H1 (cell line): Measurements from ENCODE around the gene PRRX2. TPM values are rescaled to one million over a fixed set of nuclear protein-coding genes. Genes with fewer than 3 reads are reported as not detected.

Experiments used
- CTCF ChIA-PET: fragments of 300-600 bp; sonication (Branson Sonifier 250); formaldehyde crosslinking; loops from one replicate; lab custom pipeline; 2021; ENCODE audit not compliant: partially characterized antibody; lab: Charles Lee
- POLR2A ChIA-PET: fragments of 300-600 bp; sonication (Branson Sonifier 250); formaldehyde crosslinking; loops from one replicate; lab custom pipeline; 2021; ENCODE audit warnings: inconsistent platforms; ENCODE audit not compliant: partially characterized antibody; lab: Charles Lee
- DNase-seq, 2 experiments: peaks; one replicate each; pipeline versions ENCODE4 v3.0.0 to v3.0.0-alpha.2; 2010 to 2022; ENCODE audit warnings: low spot score in 2 of 2, low read depth in 1 of 2, mixed read lengths in 1 of 2
- FAIRE-seq: peaks from 2 replicates; lab custom pipeline; 2011; peaks lifted over from hg19 to GRCh38; lab: Jason Lieb, UNC
- H2AFZ ChIP-seq: 2 replicates; pipeline ENCODE4 v1.8.1; 2012; ENCODE audit warnings: low read length, inconsistent platforms
- H2AK5ac ChIP-seq: 2 replicates; pipeline ENCODE4 v1.6.1; 2013; ENCODE audit warnings: low read depth, low read length
- H2BK120ac ChIP-seq: replicated peaks from 2 replicates; pipeline ENCODE3; 2013; ENCODE audit warnings: low read depth, low read length, inconsistent platforms
- H2BK12ac ChIP-seq: 2 replicates; pipeline ENCODE4 v1.6.1; 2013; ENCODE audit warnings: low read depth, low read length
- H2BK15ac ChIP-seq: 2 replicates; pipeline ENCODE4 v1.6.1; 2013; ENCODE audit warnings: low read length
- H2BK20ac ChIP-seq: 2 replicates; pipeline ENCODE4 v1.6.1; 2013; ENCODE audit warnings: low read length
- H2BK5ac ChIP-seq: 2 replicates; pipeline ENCODE4 v1.6.1; 2013; ENCODE audit warnings: low read depth, low read length
- H3K14ac ChIP-seq: 2 replicates; pipeline ENCODE4 v1.6.1; 2013; ENCODE audit warnings: inconsistent platforms; ENCODE audit not compliant: insufficient read length
- H3K18ac ChIP-seq: 2 replicates; pipeline ENCODE4 v1.6.1; 2013; ENCODE audit warnings: low read length; ENCODE audit errors: extremely low read depth
- H3K23ac ChIP-seq: 2 replicates; pipeline ENCODE4 v1.6.1; 2013; ENCODE audit warnings: inconsistent platforms; ENCODE audit not compliant: insufficient read length
- H3K23me2 ChIP-seq: 2 replicates; pipeline ENCODE4 v1.6.1; 2013; ENCODE audit warnings: low read depth, low read length
- H3K27ac ChIP-seq: 2 replicates; pipeline ENCODE4 v1.6.1; 2011; ENCODE audit warnings: low read depth, low read length, inconsistent platforms
- H3K27me3 ChIP-seq, 4 experiments: replicated peaks in 1 of 4; 1 replicate in 1 of 4; 2 replicates in 3 of 4; pipeline versions ENCODE4 v1.6.1 to v1.8.1; 2011 to 2013; ENCODE audit warnings: low read length in 3 of 4, mild to moderate bottlenecking in 3 of 4, inconsistent platforms in 2 of 4, mixed read lengths in 2 of 4, moderate library complexity in 1 of 4; ENCODE audit not compliant: control insufficient read depth in 3 of 4, insufficient read depth in 3 of 4; ENCODE audit errors: extremely low read depth in 1 of 4
- H3K36me3 ChIP-seq, 4 experiments: 2 replicates each; pipeline versions ENCODE4 v1.6.1 to v1.8.1; 2011 to 2013; ENCODE audit warnings: mild to moderate bottlenecking in 4 of 4, low read length in 3 of 4, moderate library complexity in 2 of 4, control low read depth in 1 of 4, inconsistent platforms in 1 of 4; ENCODE audit not compliant: insufficient read depth in 4 of 4, control insufficient read depth in 2 of 4
- H3K4ac ChIP-seq: replicated peaks from 2 replicates; pipeline ENCODE3; 2013; ENCODE audit warnings: low read length, low read depth, mixed read lengths, inconsistent platforms; ENCODE audit not compliant: insufficient read length
- H3K4me1 ChIP-seq, 4 experiments: replicated peaks in 1 of 4; 1 replicate in 1 of 4; 2 replicates in 3 of 4; pipeline versions ENCODE4 v1.6.1 to v1.8.1; 2011 to 2013; ENCODE audit warnings: low read length in 3 of 4, inconsistent platforms in 2 of 4, mixed read lengths in 1 of 4; ENCODE audit not compliant: insufficient read depth in 4 of 4, control insufficient read depth in 3 of 4
- H3K4me2 ChIP-seq, 2 experiments: 2 replicates each; pipeline versions ENCODE4 v1.6.1 to v1.8.1; 2011 to 2013; ENCODE audit warnings: low read depth in 2 of 2, low read length in 2 of 2, control low read depth in 1 of 2, inconsistent platforms in 1 of 2, mild to moderate bottlenecking in 1 of 2; ENCODE audit not compliant: insufficient read depth in 1 of 2
- H3K4me3 ChIP-seq, 4 experiments: fragments of 200-600, 300-600 bp in 1 of 4; sonication (generic), shearing (Covaris generic), sonication (Bioruptor Twin) in 1 of 4; 2 replicates each; pipeline versions ENCODE4 v1.5.1 to v1.8.1; 2011 to 2016; ENCODE audit warnings: low read length in 4 of 4, low read depth in 3 of 4, control low read depth in 2 of 4, inconsistent platforms in 2 of 4, mild to moderate bottlenecking in 2 of 4, mixed read lengths in 1 of 4, moderate library complexity in 1 of 4; ENCODE audit not compliant: insufficient read depth in 2 of 4; ENCODE audit errors: extremely low read depth in 1 of 4
- H3K56ac ChIP-seq: replicated peaks from 2 replicates; pipeline ENCODE3; 2013; ENCODE audit warnings: low read depth, mild to moderate bottlenecking, mixed read lengths, low read length, inconsistent platforms; ENCODE audit not compliant: insufficient read length
- H3K79me1 ChIP-seq: 2 replicates; pipeline ENCODE4 v1.6.1; 2013; ENCODE audit warnings: low read depth, low read length, control low read depth
- H3K79me2 ChIP-seq, 2 experiments: 2 replicates each; pipeline versions ENCODE4 v1.6.1 to v1.8.1; 2012 to 2013; ENCODE audit warnings: low read length in 2 of 2, mild to moderate bottlenecking in 2 of 2, inconsistent platforms in 1 of 2; ENCODE audit not compliant: insufficient read depth in 2 of 2, control insufficient read depth in 1 of 2
- H3K9ac ChIP-seq, 4 experiments: replicated peaks in 1 of 4; 1 replicate in 1 of 4; 2 replicates in 3 of 4; pipeline versions ENCODE4 v1.6.1 to v1.8.1; 2011 to 2013; ENCODE audit warnings: low read depth in 3 of 4, low read length in 3 of 4, control low read depth in 2 of 4, mild to moderate bottlenecking in 2 of 4, moderate library complexity in 2 of 4, inconsistent platforms in 1 of 4; ENCODE audit errors: extremely low read depth in 1 of 4
- H3K9me3 ChIP-seq, 2 experiments: 2 replicates each; pipeline versions ENCODE4 v1.6.1 to v1.8.1; 2012 to 2013; ENCODE audit warnings: mild to moderate bottlenecking in 2 of 2, moderate library complexity in 2 of 2, control low read depth in 1 of 2, inconsistent platforms in 1 of 2, low read depth in 1 of 2, low read length in 1 of 2, mixed read lengths in 1 of 2; ENCODE audit not compliant: insufficient read depth in 2 of 2
- H4K20me1 ChIP-seq, 2 experiments: replicated peaks in 1 of 2; 2 replicates each; pipeline versions ENCODE3 to v1.8.1; 2011 to 2013; ENCODE audit warnings: inconsistent platforms in 2 of 2, low read length in 2 of 2, mild to moderate bottlenecking in 1 of 2; ENCODE audit not compliant: insufficient read depth in 2 of 2, control insufficient read depth in 1 of 2
- H4K5ac ChIP-seq: 2 replicates; pipeline ENCODE4 v1.6.1; 2013; ENCODE audit warnings: low read length, low read depth, mixed read lengths, inconsistent platforms; ENCODE audit not compliant: insufficient read length
- H4K8ac ChIP-seq: 2 replicates; pipeline ENCODE4 v1.8.0; 2013; ENCODE audit warnings: mild to moderate bottlenecking, moderate library complexity, low read length, inconsistent platforms; ENCODE audit not compliant: insufficient read depth; ENCODE audit errors: extremely low read depth
- H4K91ac ChIP-seq: replicated peaks from 2 replicates; pipeline ENCODE3; 2013; ENCODE audit warnings: low read length, mixed read lengths, inconsistent platforms; ENCODE audit not compliant: insufficient read length
- FOSL1 ChIP-seq: IDR thresholded peaks from 2 replicates; pipeline ENCODE4 v1.6.1; 2011; ENCODE audit warnings: mild to moderate bottlenecking, low read depth, low read length, moderate library complexity; ENCODE audit not compliant: insufficient read depth
- GTF2F1 ChIP-seq: IDR thresholded peaks from 2 replicates; pipeline ENCODE4 v1.6.1; 2012; ENCODE audit warnings: low read depth, low read length, improper control_type of control experiment, borderline replicate concordance
- JUN ChIP-seq: IDR thresholded peaks from 2 replicates; pipeline ENCODE4 v1.6.1; 2011; ENCODE audit warnings: low read depth, mild to moderate bottlenecking, improper control_type of control experiment, low read length
- RNF2 ChIP-seq: fragments of 200-900, 300-1000 bp; sonication (generic); IDR thresholded peaks from 2 replicates; pipeline ENCODE4 v1.7.1; 2016; ENCODE audit warnings: borderline replicate concordance, low read depth, mild to moderate bottlenecking, antibody characterized with exemption, low read length; ENCODE audit not compliant: poor library complexity, severe bottlenecking; ENCODE audit errors: missing control alignments
- SP1 ChIP-seq: IDR thresholded peaks from 2 replicates; pipeline ENCODE4 v1.6.1; 2011; ENCODE audit warnings: low read depth, low read length
- TAF7 ChIP-seq: optimal IDR thresholded peaks from 2 replicates; pipeline ENCODE3; 2011; ENCODE audit warnings: low read depth, mild to moderate bottlenecking, inconsistent platforms, low read length, moderate library complexity, borderline replicate concordance
- WGBS, 2 experiments: shearing (Covaris generic) in 1 of 2; methylation state at CpG; one replicate each; pipeline versions ENCODE4 v1.1.6 to v1.1.7; 2013 to 2015; ENCODE audit warnings: low lambda C conversion rate in 2 of 2, mixed read lengths in 2 of 2, inconsistent platforms in 1 of 2, low coverage in 1 of 2, missing lambda C conversion rate in 1 of 2; ENCODE audit not compliant: insufficient replicate concordance in 2 of 2, insufficient coverage in 1 of 2, insufficient read length in 1 of 2; ENCODE audit errors: extremely low coverage in 1 of 2, missing lambda C conversion rate in 1 of 2; 5-methylcytosine and 5-hydroxymethylcytosine counted together
- polyA plus RNA-seq, 7 experiments: library from polyadenylated mRNA; depleted of rRNA in 3 of 7; stranded (reverse) in 5 of 7; unstranded in 2 of 7; fragments of >200 nt in 5 of 7; fragments of 200-250 nt in 2 of 7; gene quantifications; 1 replicate in 5 of 7; 2 replicates in 1 of 7; 4 replicates in 1 of 7; pipeline versions ENCODE4 v1.2.1 to v1.2.3, GENCODE V29; 2011 to 2013; ENCODE audit warnings: missing spikeins in 2 of 7, mixed read lengths in 2 of 7
- total RNA-seq: library from RNA; stranded (reverse); fragmentation: NEBNext Ultra II Directional; extraction: Animal tissue kit (Norgen Biotek cat#: 25700); gene quantifications from 2 replicates; pipeline ENCODE4 v1.2.1, GENCODE V29; 2021

Gene PRRX2
- total and polyA plus RNA-seq, 2 of the 8 experiments (the other 6 are each of a cell fraction or from before 2014, with no cell fraction given): 5.8 to 9.2 TPM

DNA sequence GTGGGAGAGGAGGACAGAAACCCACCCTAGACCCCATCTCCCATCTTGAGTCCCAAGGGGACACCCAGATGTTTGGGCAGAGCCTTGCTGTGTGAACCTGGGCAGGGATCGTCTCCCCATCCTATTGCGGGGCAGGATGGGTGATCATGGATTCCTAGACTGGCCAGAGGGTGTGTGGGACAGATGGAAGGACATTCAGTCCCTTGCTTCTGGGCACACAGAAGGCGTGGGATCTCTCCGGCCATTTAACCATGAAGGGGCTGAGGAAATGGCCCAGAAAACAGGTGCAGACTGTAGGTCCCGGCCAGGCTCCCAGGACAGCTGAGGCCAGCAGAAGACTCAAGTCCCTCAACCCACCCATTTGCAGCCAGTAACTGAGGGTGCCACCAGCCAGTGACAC lies 57.5 kb downstream of the PRRX2 start:
- 90% methylated on average over 5 of the region's 5 CpGs; no CpG with 5 or more reads in 1 of the 2 experiments for WGBS, 2 experiments
- TF ChIP-seq JUN (no peak), TAF7 (no peak), SP1 (no peak), GTF2F1 (no peak), RNF2 (no peak), FOSL1 (no peak)

More for the DNA sequence above, 57.5 kb downstream of the PRRX2 start:
- H3K4me1 ChIP-seq: peaks cover 0 to 3% (median under 1%) of the 10 kb centered on the region in 4 experiments; a peak in 2 of 7 replicates
- no peak for DNase-seq
- no peak overlapping the region for H2BK120ac ChIP-seq
- H3K23me2 ChIP-seq: no peaks in the 10 kb centered on the region; the same call in 1 of the 2 replicates
- H4K20me1 ChIP-seq: peaks cover 0 to 2% of the 10 kb centered on the region in 2 experiments
- H3K9ac ChIP-seq: no peak overlapping the region
- no peaks in the 10 kb centered on the region for H3K79me1 ChIP-seq
- no peaks in the 10 kb centered on the region for H3K36me3 ChIP-seq
- no peak overlapping the region for H3K14ac ChIP-seq
- ChIA-PET POLR2A (no interaction called here), CTCF (interaction anchor here (0.6 to 11.8 kb wide), 9 partner anchors 10 to 340 kb away, joined by 3 to 189 read pairs (median 10); partner anchors contain the start of gene ASB6)
- H3K4me2 ChIP-seq: no peak overlapping the region
- H3K56ac ChIP-seq: no peak overlapping the region
- H3K9me3 ChIP-seq: no peaks in the 10 kb centered on the region
- no peak overlapping the region; the same call in 1 of the 2 replicates for H4K8ac ChIP-seq
- no peak overlapping the region for H3K4me3 ChIP-seq
- H2BK12ac ChIP-seq: no peak overlapping the region
- no peak overlapping the region for H2BK20ac ChIP-seq
- H3K18ac ChIP-seq: no peak overlapping the region
- H3K4ac ChIP-seq: no peak overlapping the region
- H2BK15ac ChIP-seq: no peak overlapping the region
- no peak overlapping the region for H2BK5ac ChIP-seq
- no peak overlapping the region for H4K5ac ChIP-seq
- H4K91ac ChIP-seq: no peak overlapping the region
- H3K23ac ChIP-seq: no peak overlapping the region
- no peak for FAIRE-seq
- H2AFZ ChIP-seq: no peak overlapping the region
- H3K27ac ChIP-seq: no peak overlapping the region
- H2AK5ac ChIP-seq: no peak overlapping the region
- H3K27me3 ChIP-seq: 0 out of 7 replicates have a peak, but pooled peaks cover 0 to 4% (median 0%) of the 10 kb centered on the region in 4 experiments
- no peaks in the 10 kb centered on the region for H3K79me2 ChIP-seq
